GM12873 (cell line): ENCODE measurements around the gene MISP.

ENCODE experiments used
- CTCF ChIP-seq: IDR thresholded peaks from 2 replicates; pipeline ENCODE4 v1.5.1; 2012; ENCODE audit warnings: low read depth, mild to moderate bottlenecking, moderate library complexity, low read length, control low read depth; ENCODE audit not compliant: insufficient read depth; ENCODE audit errors: missing control alignments

The MISP gene

GRCh38 chr19:810883-811489 is 60.1 kb downstream of the MISP start:
- no peak for TF ChIP-seq CTCF

GRCh38 chr19:811506-812048 is 60.7 kb downstream of the MISP start:
- no peak for TF ChIP-seq CTCF

- no peak for TF ChIP-seq CTCF
These were observed 61.3 kb downstream of the MISP start for GRCh38 chr19:812049-812746.

- no peak for TF ChIP-seq CTCF
These were observed 61.9 kb downstream of the MISP start for GRCh38 chr19:812747-813218.

GRCh38 chr19:813219-814151 is 62.6 kb downstream of the MISP start:
- TF ChIP-seq CTCF, result no peak
